Measurements from ENCODE around the gene BRIP1.
A peak's percentile ranks its signal among the peaks of the same experiment; 100 is the strongest.
"Not testable (repeated sequence)": the region's sequence is repeated elsewhere in the genome, so short reads cannot be mapped to it uniquely, and the experiment has no call there.

BRIP1 gene

GRCh38 chr17:61862975-61863800, at the start of gene BRIP1:
TSS of gene BRIP1 (minus strand) at chr17:61863528. CDS start at chr17:61861539, 1,989 bp downstream.
- DNase-seq (ENCODE audit: low spot score), result peak; percentile 90

GRCh38 chr17:61908292-61909037, 45.1 kb upstream of the BRIP1 start:
- DNase-seq (ENCODE audit: low spot score), result no peak

DNA sequence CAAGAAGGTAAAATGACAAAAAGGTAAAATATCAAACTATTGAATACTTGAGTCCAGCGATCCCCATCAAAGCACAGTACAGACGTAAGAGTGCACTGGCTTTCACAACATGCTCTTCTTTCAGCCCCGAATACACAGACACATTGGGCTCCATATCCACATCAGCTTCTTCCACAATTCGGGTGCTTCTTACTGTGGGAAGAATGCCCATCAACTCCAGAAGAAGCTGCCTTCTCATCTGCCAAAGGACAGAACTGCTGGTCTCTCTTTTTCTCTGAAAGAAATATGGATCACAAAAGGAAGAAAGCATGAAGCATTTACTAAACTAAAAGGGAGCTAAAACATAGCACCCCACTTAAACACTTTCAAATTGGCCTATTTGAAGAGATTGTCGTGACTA, 44.0 kb upstream of the BRIP1 start:
- DNase-seq (ENCODE audit: low spot score), result no peak

GRCh38 chr17:61904094-61904710, 40.9 kb upstream of the BRIP1 start:
- no peak for DNase-seq (ENCODE audit: low spot score)

- DNase-seq (ENCODE audit: low spot score), result no peak
Measured at GRCh38 chr17:61903251-61903650, 39.9 kb upstream of the BRIP1 start.

DNA sequence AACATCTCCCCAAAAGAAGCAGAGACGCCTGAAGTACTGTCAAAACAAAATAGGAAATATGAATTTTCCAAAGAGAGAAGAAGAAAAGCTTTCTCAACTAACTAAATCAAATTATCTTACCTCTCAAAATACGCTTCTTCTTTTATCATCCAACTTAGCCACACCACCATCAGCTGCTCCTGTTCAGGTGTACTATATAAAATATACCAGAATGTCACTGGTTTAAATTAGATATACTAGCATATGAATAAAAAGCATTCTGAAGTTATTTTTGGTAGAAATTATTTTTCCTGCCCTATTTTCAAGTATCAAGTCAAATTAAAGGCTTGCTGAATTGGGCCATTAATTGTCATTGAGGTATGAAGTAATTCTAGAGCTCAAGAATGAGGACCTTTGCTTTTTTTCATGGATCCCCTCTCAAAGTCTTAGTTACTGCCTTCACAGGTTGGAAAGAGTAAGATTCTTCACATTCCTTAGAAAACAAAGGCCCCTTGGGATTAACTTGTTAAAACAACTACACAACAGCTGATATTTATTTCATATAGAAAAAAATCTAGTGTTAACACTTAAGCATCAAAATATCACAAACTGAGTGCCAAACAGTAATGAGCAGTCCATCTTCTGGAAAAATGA, 34.3 kb upstream of the BRIP1 start:
- no peak for DNase-seq (ENCODE audit: low spot score)

DNA sequence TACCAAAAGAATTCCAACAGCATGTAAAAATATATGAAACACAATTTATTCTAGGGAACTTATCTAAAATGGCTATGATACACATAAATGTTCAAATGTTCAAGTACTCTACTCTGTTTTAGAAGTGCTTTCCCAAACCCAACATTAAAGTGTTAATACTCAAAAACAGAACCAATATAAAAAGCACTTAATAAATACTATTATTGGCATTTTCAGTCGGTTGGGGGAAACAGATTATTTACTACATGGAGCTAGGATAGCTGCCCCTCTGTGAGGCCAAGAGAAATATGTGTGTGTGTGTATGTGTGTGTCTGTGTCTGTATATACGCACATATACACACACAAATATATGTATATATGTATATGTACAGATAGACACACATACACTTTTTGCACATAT, 32.1 kb upstream of the BRIP1 start:
- no peak for DNase-seq (ENCODE audit: low spot score)

DNA sequence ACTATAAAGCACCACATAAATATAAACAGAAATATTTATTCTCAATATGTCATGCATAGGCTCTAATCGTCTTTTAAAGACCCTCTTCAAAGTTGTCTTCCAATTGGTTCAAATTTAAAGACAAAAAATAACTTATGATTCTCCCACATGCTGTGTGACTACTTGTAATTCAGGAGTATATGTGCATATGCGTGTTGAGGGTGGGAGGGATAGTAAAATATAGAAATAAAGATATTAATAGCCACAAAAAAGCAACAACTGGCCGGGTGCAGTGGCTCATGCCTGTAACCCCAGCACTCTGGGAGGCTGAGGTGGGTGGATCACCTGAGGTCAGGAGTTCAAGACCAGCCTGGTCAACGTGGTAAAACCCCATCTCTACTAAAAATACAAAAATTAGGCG, 31.0 kb upstream of the BRIP1 start:
- DNase-seq (ENCODE audit: low spot score), result not testable (repeated sequence)

DNA sequence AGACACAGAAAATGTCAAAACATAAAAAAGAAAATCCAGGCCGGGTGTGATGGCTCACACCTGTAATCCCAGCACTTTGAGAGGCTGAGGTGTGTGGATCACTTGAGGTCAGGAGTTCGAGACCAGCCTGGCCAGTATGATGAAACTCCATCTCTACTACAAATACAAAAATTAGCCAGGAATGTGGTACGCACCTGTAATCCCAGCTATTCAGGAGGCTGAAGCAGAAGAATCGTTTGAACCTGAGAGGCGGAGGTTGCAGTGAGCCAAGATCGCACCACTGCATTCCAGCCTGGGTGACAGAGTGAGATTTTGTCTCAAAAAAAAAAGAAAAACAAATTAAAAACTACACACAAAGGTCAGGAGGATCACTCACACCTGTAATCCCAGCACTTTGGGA, 24.4 kb upstream of the BRIP1 start:
- not testable (repeated sequence) for DNase-seq (ENCODE audit: low spot score)

- not testable (repeated sequence) for DNase-seq (ENCODE audit: low spot score)
Measured at GRCh38 chr17:61885865-61886264, 22.5 kb upstream of the BRIP1 start.

GRCh38 chr17:61884864-61885263, 21.5 kb upstream of the BRIP1 start:
- DNase-seq (ENCODE audit: low spot score), result no peak

DNA sequence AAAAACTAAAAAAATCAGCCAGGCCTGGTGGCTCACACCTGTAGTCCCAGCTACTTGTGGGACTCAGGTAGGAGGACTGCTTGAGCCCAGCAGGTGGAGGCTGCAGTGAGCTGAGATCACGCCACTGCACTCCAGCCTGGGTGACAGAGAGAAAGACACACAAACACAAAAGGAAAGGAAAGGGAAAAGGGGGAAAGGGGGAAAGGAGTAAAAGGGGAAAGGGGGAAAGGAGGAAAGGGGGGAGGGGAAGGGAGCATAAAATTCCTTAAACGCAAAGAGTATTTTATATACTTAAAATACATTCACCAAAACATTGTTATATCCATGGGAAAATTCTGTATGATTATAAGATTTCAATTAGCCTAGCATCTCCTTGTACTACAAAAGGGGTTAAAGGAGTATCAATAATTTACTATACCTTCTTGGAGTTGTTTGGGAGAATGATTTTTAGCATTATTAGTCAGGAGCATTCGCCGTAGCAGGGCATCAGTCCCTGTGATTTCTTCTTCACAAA, 17.3 kb upstream of the BRIP1 start:
- no peak for DNase-seq (ENCODE audit: low spot score)

- no peak for DNase-seq (ENCODE audit: low spot score)
Measured at GRCh38 chr17:61878984-61879612, 15.8 kb upstream of the BRIP1 start.

GRCh38 chr17:61878520-61878919, 15.2 kb upstream of the BRIP1 start:
- DNase-seq (ENCODE audit: low spot score), result no peak

- no peak for DNase-seq (ENCODE audit: low spot score)
Measured at GRCh38 chr17:61877837-61878236, 14.5 kb upstream of the BRIP1 start.

DNA sequence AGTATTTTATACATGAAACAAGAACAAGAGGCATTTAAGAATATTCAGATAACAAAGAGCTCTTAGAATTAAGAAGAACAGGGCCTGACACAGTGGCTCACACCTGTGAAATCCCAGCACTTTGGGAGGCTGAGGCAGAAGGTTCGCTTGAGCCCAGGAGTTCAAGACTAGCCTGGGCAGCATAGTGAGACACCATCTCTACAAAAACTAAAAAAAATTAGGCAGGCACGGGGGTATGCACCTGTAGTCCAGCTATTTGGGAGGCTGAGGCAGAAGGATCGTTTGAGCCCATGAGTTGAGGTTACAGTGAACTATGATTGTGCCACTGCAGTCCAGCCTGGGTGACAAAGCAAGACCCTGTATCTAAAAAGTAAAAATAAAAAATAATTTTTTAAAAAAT, 12.5 kb upstream of the BRIP1 start:
- no peak for DNase-seq (ENCODE audit: low spot score)

GRCh38 chr17:61875285-61875684, 12.0 kb upstream of the BRIP1 start:
- DNase-seq (ENCODE audit: low spot score), result no peak

DNA sequence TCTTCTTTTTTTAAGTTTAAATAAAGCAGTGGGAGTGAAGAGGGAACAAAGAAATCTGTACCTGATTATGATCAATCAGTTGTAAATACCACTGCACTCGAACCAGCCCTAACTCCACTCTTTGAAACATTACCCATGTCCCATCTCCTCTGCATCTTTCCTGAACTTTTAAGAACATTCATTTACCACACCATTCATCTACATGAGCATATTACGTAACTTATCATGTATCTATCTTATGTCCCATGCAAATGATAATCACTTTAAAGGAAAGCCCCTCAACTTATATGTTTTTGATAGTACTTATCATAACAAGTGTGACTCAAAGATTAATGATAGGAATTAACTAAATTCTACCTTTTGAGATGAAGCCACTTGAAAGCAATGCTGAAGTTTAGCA, 10.7 kb upstream of the BRIP1 start:
- no peak for DNase-seq (ENCODE audit: low spot score)

- DNase-seq (ENCODE audit: low spot score), result no peak
Measured at GRCh38 chr17:61872099-61872498, 8.8 kb upstream of the BRIP1 start.

GRCh38 chr17:61869138-61869537, 5.8 kb upstream of the BRIP1 start:
- DNase-seq (ENCODE audit: low spot score), result no peak

DNA sequence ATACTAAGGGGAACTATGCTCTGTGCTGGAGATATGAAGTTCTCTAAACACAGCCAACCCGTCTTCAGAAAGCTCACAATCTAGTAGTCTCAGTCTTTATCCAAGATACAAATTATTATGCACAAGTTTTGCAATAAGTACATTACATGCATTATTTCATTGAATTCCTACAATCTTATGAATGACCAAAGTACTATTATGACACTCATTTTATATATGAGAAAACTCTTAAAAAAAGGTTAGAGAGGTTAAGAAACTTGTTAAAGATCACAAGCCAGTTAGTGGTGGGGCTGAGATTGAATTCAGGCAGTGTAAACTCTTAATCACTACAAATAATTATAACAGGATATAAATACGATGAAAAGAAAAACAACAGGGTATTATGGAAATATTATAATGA, 4.7 kb upstream of the BRIP1 start:
- no peak for DNase-seq (ENCODE audit: low spot score)

GRCh38 chr17:61867033-61867432, 3.7 kb upstream of the BRIP1 start:
- DNase-seq (ENCODE audit: low spot score), result no peak

All from COLO829 (cell line).